Muscle of leg (tissue), 11 donors: Measurements from ENCODE around the gene RCSD1. TPM values are rescaled to one million over a fixed set of nuclear protein-coding genes. Genes with fewer than 3 reads are reported as not detected.

Experiments used
- DNase-seq: peaks from one replicate; pipeline ENCODE4 v3.0.0; 2013
- H3K27ac ChIP-seq: one replicate; pipeline ENCODE4 v1.5.1; 2013; ENCODE audit warnings: mild to moderate bottlenecking, low read length, control low read depth
- H3K27me3 ChIP-seq: one replicate; pipeline ENCODE4 v1.6.1; 2013; ENCODE audit warnings: low read length; ENCODE audit not compliant: control insufficient read depth, insufficient read depth
- H3K36me3 ChIP-seq: one replicate; pipeline ENCODE4 v1.6.1; 2013; ENCODE audit warnings: low read length; ENCODE audit not compliant: control insufficient read depth, insufficient read depth
- H3K4me1 ChIP-seq: one replicate; pipeline ENCODE4 v1.6.1; 2013; ENCODE audit warnings: low read length; ENCODE audit not compliant: control insufficient read depth, insufficient read depth
- H3K4me3 ChIP-seq: one replicate; pipeline ENCODE4 v1.5.1; 2013; ENCODE audit warnings: low read length, control low read depth
- H3K9me3 ChIP-seq: replicated peaks from 2 replicates; pipeline ENCODE4 v1.6.1; 2013; ENCODE audit warnings: low read depth, low read length; ENCODE audit not compliant: control insufficient read depth
- WGBS: methylation state at CpG from one replicate; pipeline ENCODE4 v1.1.5; 2013; ENCODE audit warnings: missing lambda C conversion rate; ENCODE audit not compliant: insufficient coverage; 5-methylcytosine and 5-hydroxymethylcytosine counted together
- polyA plus RNA-seq, 8 donors: library from polyadenylated mRNA; unstranded; fragments of 120-200 nt; gene quantifications; one replicate each; pipeline versions ENCODE4 v1.2.1 to v1.2.3, GENCODE V29; 2013; ENCODE audit warnings: inconsistent platforms in 1 of 8, low replicate concordance in 1 of 8; ENCODE audit not compliant: insufficient read length in 8 of 8, insufficient read depth in 1 of 8
- total RNA-seq: library from RNA; stranded (reverse); fragments of 120-200 nt; gene quantifications from one replicate; pipeline ENCODE4 v1.2.4, GENCODE V29; 2013

The RCSD1 gene
- total and polyA plus RNA-seq, 9 donors, result 31.4 to 60.6 (median 40.8) TPM

GRCh38 chr1:167628741-167629515 lies 1.1 kb upstream of the RCSD1 start:
- peak overlapping the region; percentile 75 for H3K27ac ChIP-seq
- H3K36me3 ChIP-seq, result no peaks in the 10 kb centered on the region
- no peak overlapping the region for H3K4me3 ChIP-seq
- no peak for DNase-seq
- peaks cover 3% of the 10 kb centered on the region for H3K27me3 ChIP-seq
- peaks cover 41% of the 10 kb centered on the region for H3K4me1 ChIP-seq
- H3K9me3 ChIP-seq, result no peaks in the 10 kb centered on the region
- 62% methylated on average over 8 of the region's 12 CpGs for WGBS

- Histone ChIP-seq H3K27ac (peak overlapping the region; percentile 83), H3K4me1 (peaks cover 49% of the 10 kb centered on the region)
- 40% methylated on average over 11 of the region's 16 CpGs for WGBS
Observed at GRCh38 chr1:167630568-167631385, 745 bp downstream of the RCSD1 start.

GRCh38 chr1:167631386-167631935 lies 1.4 kb downstream of the RCSD1 start:
- Histone ChIP-seq H3K4me1 (peaks cover 55% of the 10 kb centered on the region), H3K27me3 (peaks cover 3% of the 10 kb centered on the region), H3K27ac (peak overlapping the region; percentile 83), H3K36me3 (no peaks in the 10 kb centered on the region), H3K9me3 (no peaks in the 10 kb centered on the region), H3K4me3 (peak overlapping the region; percentile 65)
- no peak for DNase-seq
- 60% methylated on average over 3 of the region's 3 CpGs for WGBS

More at GRCh38 chr1:167630568-167631385, 745 bp downstream of the RCSD1 start:
- peaks cover 3% of the 10 kb centered on the region for H3K27me3 ChIP-seq
- DNase-seq, result peak; percentile 56
- no peaks in the 10 kb centered on the region for H3K36me3 ChIP-seq
- peak overlapping the region; percentile 65 for H3K4me3 ChIP-seq
- no peaks in the 10 kb centered on the region for H3K9me3 ChIP-seq

- peak overlapping the region; percentile 69 for H3K27ac ChIP-seq
- H3K4me3 ChIP-seq, result peak overlapping the region; percentile 0
- WGBS, result no CpG with 5 or more reads among the region's 4 CpGs
Observed at GRCh38 chr1:167631936-167632614, 2.0 kb downstream of the RCSD1 start.

GRCh38 chr1:167633258-167633944 lies 3.4 kb downstream of the RCSD1 start:
- Histone ChIP-seq H3K27me3 (peaks cover 3% of the 10 kb centered on the region), H3K9me3 (no peaks in the 10 kb centered on the region), H3K27ac (no peak overlapping the region), H3K36me3 (no peaks in the 10 kb centered on the region), H3K4me1 (peaks cover 59% of the 10 kb centered on the region), H3K4me3 (no peak overlapping the region)
- 80% methylated on average over 2 of the region's 3 CpGs for WGBS
- DNase-seq, result no peak

More at GRCh38 chr1:167631936-167632614, 2.0 kb downstream of the RCSD1 start:
- DNase-seq, result no peak
- peaks cover 3% of the 10 kb centered on the region for H3K27me3 ChIP-seq
- peaks cover 60% of the 10 kb centered on the region for H3K4me1 ChIP-seq
- H3K9me3 ChIP-seq, result no peaks in the 10 kb centered on the region
- no peaks in the 10 kb centered on the region for H3K36me3 ChIP-seq

- Histone ChIP-seq H3K27ac (no peak overlapping the region), H3K4me1 (peaks cover 52% of the 10 kb centered on the region)
Observed at GRCh38 chr1:167634435-167634834, 4.4 kb downstream of the RCSD1 start.

GRCh38 chr1:167635156-167635648 lies 5.2 kb downstream of the RCSD1 start:
- peaks cover 3% of the 10 kb centered on the region for H3K36me3 ChIP-seq
- H3K4me3 ChIP-seq, result no peak overlapping the region
- peaks cover 48% of the 10 kb centered on the region for H3K4me1 ChIP-seq
- peak overlapping the region; percentile 71 for H3K27ac ChIP-seq
- no peaks in the 10 kb centered on the region for H3K9me3 ChIP-seq
- 6% methylated on average over 12 of the region's 19 CpGs for WGBS
- peaks cover 3% of the 10 kb centered on the region for H3K27me3 ChIP-seq
- DNase-seq, result no peak

More at GRCh38 chr1:167634435-167634834, 4.4 kb downstream of the RCSD1 start:
- Histone ChIP-seq H3K9me3 (no peaks in the 10 kb centered on the region), H3K36me3 (no peaks in the 10 kb centered on the region), H3K27me3 (peaks cover 3% of the 10 kb centered on the region), H3K4me3 (no peak overlapping the region)
- WGBS, result no CpG with 5 or more reads among the region's 2 CpGs
- no peak for DNase-seq

- 55% methylated on average over 3 of the region's 3 CpGs for WGBS
- peaks cover 9% of the 10 kb centered on the region for H3K36me3 ChIP-seq
- no peaks in the 10 kb centered on the region for H3K9me3 ChIP-seq
- peaks cover 45% of the 10 kb centered on the region for H3K4me1 ChIP-seq
- peak overlapping the region; percentile 71 for H3K27ac ChIP-seq
- H3K4me3 ChIP-seq, result no peak overlapping the region
- DNase-seq, result no peak
- no peaks in the 10 kb centered on the region for H3K27me3 ChIP-seq
Observed at GRCh38 chr1:167635941-167636340, 5.9 kb downstream of the RCSD1 start.

GRCh38 chr1:167638064-167638463 lies 8.0 kb downstream of the RCSD1 start:
- no peak for DNase-seq
- Histone ChIP-seq H3K27me3 (no peaks in the 10 kb centered on the region), H3K4me3 (no peak overlapping the region), H3K27ac (no peak overlapping the region), H3K36me3 (peaks cover 18% of the 10 kb centered on the region), H3K9me3 (no peaks in the 10 kb centered on the region), H3K4me1 (peaks cover 28% of the 10 kb centered on the region)
- WGBS, result 60% methylated on average over 1 of the region's 5 CpGs
